T follicular helper cell (primary cell): Measurements from ENCODE around the gene CCAR1.
"Not testable (repeated sequence)": the region's sequence is repeated elsewhere in the genome, so short reads cannot be mapped to it uniquely, and the experiment has no call there.

Experiments used
- DNase-seq: peaks from one replicate; pipeline ENCODE4 v3.0.0-alpha.2; 2020; ENCODE audit warnings: low read depth

Gene CCAR1

DNA sequence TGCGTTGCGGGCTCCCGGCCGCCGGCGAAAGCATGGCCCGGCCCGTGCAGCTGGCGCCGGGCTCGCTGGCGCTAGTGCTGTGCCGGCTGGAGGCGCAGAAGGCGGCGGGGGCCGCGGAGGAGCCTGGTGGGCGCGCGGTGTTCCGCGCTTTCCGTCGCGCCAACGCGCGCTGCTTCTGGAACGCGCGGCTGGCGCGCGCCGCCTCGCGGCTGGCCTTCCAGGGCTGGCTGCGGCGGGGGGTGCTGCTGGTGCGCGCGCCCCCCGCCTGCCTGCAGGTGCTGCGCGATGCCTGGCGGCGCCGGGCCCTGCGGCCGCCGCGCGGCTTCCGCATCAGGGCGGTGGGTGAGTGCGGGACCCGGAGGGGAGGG is 106.5 kb downstream of the CCAR1 start:
- not testable (repeated sequence) for DNase-seq

DNA sequence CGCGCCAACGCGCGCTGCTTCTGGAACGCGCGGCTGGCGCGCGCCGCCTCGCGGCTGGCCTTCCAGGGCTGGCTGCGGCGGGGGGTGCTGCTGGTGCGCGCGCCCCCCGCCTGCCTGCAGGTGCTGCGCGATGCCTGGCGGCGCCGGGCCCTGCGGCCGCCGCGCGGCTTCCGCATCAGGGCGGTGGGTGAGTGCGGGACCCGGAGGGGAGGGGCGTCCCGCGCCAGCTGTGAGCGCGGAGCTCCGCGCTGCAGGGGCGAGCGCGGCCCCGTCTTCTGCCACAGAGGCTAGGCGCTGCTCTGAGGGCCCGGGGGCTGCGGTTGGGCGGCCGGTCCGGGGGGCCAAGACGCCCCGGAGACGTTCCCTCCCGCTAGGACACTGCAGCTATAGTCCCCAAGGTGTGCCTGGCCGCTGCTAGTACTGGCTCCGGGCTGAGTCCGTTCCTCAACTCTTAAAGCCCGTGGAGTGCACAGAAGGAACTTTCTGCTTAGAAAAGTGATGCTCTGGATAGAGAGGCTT is 107.1 kb downstream of the CCAR1 start:
- not testable (repeated sequence) for DNase-seq

DNA sequence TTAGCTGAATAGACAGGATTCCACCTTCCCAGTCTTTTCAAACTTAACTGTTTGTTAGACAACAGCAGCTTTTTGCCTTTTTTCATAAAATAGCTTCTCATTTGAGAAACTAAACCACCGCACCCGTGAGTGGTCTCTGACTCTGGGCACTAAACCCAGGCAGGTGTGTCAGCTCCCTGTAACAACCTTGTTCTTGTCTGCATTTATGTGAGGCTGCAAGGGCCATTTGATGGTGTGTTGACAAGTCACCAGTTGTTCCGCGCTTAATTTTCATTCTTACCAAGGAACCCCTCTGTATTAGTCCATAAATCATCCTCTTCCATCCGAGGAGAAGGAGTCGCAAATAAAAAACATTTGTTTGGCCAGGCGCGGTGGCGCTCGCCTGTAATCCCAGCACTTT is 107.8 kb downstream of the CCAR1 start:
- DNase-seq = no peak

DNA sequence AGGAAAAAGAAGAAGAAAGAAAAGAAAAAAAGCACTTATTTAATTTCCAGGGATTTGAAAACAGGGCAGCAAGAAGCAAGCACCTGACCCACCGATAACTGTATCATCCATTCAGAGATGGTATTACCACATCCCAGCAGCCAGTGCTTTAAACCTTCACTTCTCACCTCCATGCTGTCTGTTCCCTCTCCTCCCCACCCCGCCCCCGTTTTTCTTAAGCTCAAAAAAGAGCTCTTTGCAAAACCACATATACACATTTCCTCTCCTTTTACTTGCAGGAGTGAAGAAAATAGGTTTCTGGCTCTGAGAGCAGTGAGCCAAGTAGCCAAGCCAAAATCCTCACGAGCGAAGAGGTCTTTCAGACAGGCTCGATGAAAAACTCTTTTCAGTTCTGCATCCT is 108.5 kb downstream of the CCAR1 start:
- DNase-seq = no peak

DNA sequence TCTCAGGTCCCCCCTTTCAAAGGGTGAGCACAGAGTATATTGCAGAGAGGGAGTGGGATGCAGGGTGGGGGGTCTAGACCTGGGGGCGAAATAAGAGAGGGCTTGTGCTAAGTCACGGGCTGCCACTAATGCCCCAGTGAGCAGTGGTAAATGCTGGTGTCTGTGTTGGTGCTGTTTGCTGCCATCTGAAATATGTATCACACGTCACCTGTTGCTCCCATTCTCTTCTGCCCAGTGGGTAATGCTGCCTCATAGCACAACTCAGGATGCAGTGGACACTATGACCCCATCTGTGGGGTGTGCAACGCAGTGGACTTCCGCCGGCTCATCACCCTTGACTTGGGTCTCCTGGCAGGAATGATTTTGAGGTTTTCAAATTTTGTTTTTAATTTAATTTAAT is 108.9 kb downstream of the CCAR1 start:
- no peak for DNase-seq

DNA sequence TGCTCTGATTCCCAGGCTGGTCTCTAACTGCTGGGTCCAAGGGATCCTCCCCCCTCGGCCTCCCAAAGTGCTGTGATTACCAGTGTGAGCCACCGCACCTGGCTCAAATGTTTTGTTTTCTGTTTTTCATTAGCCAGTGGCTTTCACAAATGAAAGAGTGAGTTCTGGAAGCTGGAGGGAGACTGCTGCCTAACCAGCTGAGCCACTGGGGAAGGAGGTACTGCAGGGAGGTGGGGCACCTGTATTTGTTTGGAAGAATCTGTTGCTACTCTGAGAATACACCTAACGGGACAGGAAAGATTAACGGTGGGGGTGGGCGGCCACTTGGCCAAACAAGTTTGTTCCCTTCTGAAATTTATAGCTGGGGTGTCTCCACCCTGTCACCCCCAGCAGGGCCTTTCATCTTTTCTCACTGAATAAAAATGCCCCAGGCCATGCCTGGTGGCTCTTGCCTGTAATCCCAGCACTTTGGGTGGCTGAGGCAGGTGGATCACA is 111.0 kb downstream of the CCAR1 start:
- no peak for DNase-seq

DNA sequence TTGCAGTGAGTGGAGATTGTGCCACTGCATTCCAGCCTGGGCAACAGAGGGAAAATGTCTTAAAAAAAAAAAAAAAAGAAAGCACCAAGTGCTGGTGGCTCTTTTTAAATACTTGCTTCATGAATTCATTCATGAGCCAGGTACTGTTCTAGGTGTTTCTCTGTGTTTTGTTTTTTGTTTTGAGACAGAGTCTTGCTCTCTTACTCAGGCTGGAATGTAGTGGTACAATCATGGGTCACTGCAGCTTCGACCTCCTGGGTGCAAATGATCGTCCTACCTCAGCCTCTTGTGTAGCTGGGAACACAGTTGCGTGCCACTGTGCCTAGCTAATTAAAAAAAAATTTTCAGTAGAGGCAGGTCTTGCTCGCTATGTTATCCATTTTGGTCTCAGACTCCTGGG is 111.6 kb downstream of the CCAR1 start:
- DNase-seq = no peak

DNA sequence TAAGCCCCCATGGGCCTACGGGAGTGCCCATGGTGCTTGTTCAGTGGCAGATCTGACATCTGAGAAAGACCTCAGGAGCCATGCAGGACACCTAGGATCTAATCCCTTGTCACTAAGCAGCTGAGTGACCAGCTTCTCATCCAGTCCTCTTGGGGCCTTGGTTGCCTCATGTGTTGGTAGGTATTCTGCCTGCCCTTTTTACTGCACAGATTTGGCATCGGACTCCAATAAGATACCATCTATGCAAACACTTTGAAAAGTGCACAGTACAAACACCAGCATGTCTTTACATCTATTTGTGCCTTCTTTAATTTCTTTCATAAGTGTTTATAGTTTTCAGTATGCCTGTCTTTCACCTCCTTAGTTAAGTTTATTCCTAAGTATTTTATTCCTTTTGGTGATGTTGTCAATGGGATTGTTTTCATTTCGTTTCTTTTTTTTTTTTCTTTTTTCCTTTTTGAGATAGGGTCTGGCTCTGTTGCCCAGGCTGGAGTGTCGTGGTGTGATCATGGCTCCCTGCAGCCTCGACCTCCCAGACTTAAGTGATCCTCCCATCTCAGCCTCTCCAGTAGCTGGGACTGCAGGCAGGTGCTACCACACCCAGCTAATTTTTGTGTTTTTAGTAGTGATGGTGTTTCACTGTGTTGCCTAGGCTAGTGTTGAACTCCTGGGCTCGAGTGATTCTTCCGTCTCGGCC is 116.7 kb downstream of the CCAR1 start:
- no peak for DNase-seq

DNA sequence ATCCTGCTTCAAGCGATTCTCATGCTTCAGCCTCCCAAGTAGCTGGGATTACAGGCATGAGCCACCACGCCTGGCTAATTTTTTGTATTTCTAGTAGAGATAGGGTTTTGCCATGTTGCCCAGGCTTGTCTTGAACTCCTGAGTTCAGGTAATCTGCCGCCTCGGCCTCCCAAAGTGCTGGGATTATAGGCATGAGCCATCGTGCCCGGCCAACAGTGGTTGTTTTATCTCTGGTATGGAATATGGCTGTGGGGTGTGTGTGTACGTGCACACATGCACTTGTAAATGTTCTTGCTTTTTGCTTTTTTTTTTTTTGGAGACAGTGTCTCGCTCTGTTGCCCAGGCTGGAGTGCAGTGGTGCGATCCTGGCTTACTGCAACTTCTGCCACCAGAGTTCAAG is 119.6 kb downstream of the CCAR1 start:
- not testable (repeated sequence) for DNase-seq
